Activated gamma-delta T cell (primary cell): Measurements from ENCODE around the gene BLTP3A.

ENCODE experiments used
- DNase-seq: peaks from one replicate; lab custom pipeline; 2025; lab: John Stamatoyannopoulos, UW

The BLTP3A gene

DNA sequence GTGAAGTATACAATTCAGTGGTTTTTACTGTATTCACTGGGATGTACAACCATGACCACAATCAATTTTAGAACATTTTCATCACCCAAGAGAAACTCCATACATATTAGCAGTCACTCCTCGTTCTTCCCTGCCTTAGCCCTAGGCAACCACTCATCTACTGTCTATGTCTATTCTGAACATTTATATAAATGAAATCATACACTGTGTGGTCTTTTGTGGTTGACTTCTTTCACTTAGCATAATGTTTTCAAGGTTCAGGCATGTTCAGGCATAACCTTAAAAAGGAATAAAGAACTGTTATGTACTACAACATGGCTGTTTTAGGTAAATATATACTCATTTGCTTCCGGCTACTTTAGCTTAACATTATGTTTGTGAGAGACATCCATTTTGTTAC lies 37.3 kb downstream of the BLTP3A start:
- DNase-seq, result no peak

DNA sequence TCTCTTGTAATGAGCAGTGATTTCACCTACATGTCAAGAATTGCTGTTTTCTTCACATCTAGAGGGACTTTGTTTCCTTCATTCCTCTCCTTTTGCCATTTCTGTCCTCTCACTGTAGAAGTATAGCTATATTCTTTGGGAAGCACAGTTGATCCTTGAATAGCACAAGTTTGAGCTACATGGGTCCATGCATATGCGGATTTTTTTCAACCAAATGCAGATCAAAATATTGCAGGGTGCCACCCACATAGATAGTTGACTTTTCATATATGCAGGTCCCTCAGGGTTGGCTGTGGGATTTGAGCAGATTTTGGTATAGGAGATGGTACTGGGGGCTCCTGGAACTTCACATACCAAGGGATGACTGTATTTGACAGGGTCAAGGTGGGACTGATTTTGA lies 41.1 kb downstream of the BLTP3A start:
- no peak for DNase-seq

DNA sequence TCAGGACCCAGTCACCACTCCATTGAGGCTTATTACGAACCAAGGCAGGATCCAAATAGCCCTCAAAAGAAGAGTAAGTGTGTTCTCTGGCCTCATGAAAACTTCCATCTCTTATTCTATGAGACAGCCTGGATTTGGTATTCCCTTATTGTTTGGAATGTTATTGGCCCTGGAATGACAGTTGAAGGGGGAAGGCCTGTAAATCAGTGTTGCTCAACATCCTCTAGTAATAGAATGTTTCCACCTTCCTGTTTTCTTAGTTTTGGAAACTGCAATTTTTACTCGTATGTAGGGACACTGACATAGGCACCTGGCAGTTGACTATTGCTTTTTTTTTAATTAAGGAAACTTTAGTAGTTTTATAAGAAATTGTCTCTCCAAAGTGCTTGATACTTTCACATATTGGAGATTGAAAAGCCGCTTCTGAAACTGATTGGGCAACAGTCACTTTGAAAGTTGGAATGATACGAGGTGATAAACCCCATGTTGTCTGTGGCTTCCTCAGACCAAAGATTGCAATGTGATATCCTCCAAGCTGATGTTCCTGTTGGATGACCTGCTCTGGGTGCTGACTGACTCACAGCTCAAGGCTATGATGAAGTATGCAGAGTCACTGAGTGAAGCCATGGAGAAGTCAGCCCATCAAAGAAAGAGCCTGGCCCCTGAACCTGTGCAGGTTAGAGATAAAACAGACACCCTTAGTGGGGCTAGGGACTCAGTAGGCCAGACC lies 43.1 kb downstream of the BLTP3A start:
- no peak for DNase-seq

DNA sequence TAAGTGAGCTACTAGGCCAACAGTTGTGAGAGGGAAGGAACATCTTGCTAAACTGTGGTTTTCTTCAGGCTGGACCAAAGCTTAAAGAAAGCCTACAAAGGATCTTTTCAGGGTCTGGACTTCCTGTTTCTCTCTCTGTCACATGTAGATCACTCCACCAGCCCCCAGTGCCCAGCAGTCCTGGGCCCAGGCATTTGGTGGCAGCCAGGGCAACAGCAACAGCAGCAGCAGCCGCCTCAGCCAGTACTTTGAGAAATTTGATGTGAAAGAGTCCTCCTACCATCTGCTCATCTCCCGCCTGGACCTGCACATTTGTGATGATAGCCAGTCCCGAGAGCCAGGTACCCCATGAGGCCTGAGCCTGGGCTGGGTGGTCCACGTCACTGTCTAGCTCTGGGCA lies 44.1 kb downstream of the BLTP3A start:
- no peak for DNase-seq

DNA sequence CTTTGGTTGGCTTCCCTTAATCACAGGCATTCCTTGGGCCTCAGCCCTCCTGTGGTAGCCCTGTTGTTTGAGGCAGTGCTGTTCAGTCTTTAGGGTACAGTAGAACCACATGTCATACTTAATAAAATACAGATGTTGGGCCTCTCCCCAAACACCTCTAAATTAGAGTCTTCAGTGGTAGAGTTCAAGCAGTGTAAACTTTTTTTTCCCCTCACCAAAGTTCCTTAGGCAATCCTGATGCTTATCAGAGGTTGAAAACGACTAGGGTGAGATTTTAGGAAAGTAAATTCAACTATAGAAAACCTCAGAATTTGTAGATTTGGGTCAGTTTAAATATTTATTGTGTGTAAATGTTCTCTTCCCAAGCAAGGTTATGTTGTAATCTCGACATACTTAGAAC lies 44.6 kb downstream of the BLTP3A start:
- DNase-seq, result no peak

DNA sequence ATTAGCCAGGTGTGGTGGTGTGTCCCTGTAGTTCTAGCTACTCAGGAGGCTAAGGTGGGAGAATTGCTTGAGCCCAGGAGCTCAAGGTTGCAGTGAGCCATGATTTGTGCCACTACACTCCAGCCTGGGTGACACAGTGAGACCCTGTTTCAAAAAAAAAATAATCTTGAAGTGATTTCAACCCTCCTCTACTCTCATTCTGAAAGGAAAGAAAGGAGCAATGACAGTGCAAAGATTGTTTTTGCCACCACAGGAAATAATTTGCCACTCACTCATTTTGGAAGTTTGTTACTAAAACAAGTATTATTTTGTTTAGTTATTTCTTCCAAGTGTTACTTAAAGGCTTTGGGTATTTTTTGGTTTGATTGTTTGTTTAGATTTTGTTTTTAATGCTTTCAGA lies 45.6 kb downstream of the BLTP3A start:
- no peak for DNase-seq

DNA sequence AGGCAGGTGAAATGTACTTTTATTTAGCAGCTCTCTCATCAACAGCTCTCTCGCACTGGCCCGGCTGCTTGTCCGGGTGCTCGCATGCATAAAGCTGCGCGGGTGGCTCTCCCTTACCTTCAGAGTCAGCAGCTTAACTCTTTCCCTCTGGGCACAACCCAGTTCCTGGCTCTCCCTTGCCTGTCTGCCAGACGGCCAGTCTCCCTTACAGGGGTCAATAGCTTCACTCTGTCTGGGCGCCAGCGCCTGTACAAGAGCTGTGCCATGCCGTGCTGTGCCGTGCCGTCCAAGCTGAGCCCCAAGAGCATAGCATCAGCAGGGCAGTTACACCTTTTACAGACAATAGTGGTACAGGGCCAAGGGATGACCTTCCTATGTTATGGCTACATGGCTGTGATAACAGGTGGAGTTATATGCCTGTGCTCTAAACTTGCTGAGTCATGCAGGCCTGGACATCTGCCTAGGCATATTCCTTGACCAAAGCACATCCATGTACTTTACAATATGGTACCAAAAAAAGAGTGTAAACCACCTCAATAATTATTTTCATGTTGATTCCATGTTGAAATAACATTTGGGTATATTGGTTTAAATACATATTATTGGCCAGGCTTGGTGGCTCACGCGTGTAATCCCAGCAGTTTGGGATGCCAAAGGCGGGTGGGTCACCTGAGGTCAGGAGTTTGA lies 47.9 kb downstream of the BLTP3A start:
- DNase-seq, result no peak
